Inflammatory macrophage treated with lipopolysaccharide for 1 hour (primary cell): ENCODE data around the gene MTERF2.
"Not testable (repeated sequence)": the region's sequence is repeated elsewhere in the genome, so short reads cannot be mapped to it uniquely, and the experiment has no call there.

Experiments
- DNase-seq, 2 donors: peaks; one replicate each; pipeline ENCODE4 v3.0.0-alpha.2; 2020 to 2022

MTERF2 gene, protein sequence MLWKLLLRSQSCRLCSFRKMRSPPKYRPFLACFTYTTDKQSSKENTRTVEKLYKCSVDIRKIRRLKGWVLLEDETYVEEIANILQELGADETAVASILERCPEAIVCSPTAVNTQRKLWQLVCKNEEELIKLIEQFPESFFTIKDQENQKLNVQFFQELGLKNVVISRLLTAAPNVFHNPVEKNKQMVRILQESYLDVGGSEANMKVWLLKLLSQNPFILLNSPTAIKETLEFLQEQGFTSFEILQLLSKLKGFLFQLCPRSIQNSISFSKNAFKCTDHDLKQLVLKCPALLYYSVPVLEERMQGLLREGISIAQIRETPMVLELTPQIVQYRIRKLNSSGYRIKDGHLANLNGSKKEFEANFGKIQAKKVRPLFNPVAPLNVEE

GRCh38 chr12:106986625-106987389 lies at the start of gene MTERF2:
Gene MTERF2 (minus strand): TSS chr12:106987146. CDS start chr12:106978714, 8,432 bp downstream.
- DNase-seq: peak; percentile 88 to 89

GRCh38 chr12:107035733-107036132 lies 48.8 kb upstream of the MTERF2 start:
- peak; percentile 16 to 21 for DNase-seq

DNA sequence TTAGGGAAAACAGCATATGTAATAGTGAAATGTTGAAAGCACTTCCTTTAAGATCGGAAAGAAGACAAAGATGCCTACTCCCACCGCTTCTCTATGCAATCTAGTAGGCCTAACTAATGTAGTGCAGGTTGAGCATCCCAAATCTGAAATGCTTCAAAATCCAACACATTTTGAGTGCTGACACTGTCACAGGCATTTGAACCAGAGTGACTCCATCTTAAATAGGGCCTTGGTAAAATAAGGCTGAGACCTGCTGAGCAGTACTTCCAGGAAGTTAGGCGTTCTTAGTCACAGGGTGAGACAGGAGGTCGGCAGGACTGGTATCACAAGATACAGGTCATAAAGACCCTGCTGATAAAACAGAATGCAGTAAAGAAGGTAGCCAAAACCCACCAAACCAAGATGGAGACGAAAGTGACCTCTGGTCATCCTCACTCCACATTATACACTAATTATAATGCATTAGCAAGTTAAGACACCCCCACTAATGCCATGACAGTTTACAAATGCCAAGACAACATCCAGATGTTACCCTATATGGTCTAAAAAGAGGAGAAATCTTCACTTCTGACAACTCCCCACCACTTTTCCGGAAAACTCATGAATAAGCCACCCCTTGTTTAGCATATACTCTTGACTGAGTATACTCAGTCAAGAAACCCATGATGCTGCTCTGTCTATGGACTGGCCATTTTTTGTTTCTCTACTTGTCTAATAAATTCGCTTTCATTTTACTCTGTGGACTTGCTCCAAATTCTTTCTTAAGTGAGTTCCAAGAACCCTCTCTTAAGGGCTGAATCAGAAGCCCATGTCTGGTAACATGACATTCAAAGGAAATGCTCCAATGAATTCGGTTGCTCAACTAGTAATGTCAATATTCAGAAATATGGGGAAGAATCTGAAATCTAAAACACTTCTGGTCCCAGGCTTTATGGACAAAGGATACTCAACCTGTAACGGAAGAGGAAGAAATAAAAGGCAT lies 47.1 kb upstream of the MTERF2 start:
- DNase-seq: no peak

DNA sequence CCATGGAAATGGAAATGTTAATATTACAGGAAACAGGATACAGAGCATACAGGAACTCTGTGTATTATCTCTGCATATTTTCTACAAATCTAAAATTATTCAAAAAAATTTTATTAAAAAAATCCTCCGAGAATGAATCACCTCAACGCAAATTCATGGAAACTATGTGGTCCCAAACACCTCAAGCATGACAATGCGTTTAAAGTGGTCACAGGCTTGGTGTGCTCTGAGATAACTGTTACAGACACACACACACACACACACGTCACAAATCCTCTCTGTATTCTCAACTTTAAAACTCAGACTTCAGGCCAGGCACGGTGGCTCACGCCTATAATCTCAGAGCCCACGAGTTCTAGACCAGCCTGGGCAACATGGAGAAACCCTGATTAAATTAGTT lies 45.3 kb upstream of the MTERF2 start:
- no peak for DNase-seq

DNA sequence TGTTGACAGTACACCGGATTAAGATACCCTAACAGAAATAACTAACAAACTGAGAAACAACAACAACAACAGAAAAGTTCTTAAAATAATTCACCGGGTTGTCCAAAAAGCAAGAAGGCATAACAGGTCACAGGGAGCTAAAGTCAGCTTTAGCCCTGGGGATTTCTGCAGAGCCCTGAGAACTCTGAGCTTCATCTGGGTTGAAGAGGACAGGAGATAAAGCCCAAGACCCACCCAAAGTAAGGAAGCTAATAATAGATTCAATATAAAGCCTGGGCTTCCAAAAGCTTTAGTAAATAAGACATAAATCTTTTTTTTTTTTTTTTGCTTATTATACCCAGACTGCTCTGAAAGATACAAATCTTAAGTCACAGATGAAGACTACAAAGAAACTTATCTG lies 44.1 kb upstream of the MTERF2 start:
- DNase-seq: no peak

DNA sequence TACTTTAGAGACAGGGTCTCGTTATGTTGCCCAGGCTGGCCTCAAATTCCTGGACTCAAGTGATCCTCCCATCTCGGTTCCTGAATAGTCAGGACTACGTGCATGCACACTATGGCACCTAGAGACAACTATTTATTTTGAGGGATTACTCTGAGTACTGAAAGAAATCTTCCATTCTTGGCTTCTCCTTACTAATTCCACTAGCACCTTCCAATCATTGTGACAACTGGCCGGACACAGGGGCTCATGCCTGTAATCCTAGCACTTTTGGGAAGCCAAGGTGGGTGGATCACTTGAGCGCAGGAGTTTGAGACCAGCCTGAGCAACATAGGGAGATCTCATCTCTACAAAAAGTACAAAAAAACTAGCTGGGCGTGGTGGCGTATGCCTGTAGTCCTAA lies 42.1 kb upstream of the MTERF2 start:
- DNase-seq: no peak

- DNase-seq: peak; percentile 20 to 43
These were observed 40.7 kb upstream of the MTERF2 start for GRCh38 chr12:107027636-107028053.

GRCh38 chr12:107026806-107027635 lies 40.1 kb upstream of the MTERF2 start:
- DNase-seq: no peak

DNA sequence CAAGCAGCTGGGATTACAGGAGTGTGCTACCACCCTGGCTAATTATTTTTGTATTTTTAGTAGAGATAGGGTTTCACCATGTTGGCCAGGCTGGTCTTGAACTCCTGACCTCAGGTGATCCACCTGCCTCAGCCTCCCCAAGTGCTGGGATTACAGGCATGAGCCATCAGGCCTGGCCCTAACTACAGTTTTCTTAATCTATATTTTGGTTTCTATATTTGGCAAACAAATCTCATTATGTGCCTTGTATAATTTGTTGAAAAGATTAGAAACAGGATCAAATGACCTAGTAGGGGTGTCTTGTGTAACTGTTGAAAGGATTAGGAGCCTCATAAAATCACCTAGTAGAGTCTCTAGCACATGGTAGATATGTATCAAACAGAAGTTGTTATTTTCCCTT lies 39.4 kb upstream of the MTERF2 start:
- DNase-seq: not testable (repeated sequence)

- no peak for DNase-seq
These were observed 38.7 kb upstream of the MTERF2 start for GRCh38 chr12:107025671-107026070.

GRCh38 chr12:107019546-107019945 lies 32.6 kb upstream of the MTERF2 start:
- no peak for DNase-seq

GRCh38 chr12:107017042-107017441 lies 30.1 kb upstream of the MTERF2 start:
- no peak for DNase-seq

DNA sequence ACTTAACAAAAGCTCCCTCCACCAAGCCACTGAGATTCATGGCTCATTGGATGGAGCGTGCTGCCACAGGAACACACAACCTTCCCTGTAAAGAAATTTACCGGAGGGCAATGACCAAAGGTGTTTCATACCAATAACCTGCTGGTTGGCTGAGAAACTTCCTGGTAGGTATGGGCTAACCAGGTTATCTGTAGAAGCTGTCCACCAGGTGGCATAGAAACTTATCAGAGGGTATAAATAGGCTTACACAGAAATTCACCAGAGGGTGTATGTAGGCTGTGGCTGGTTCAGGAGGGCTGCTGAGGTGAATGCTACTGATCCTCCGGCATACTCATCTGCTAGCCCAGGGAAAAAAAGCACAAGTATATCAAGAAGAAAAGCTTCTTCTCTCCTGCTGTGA lies 27.1 kb upstream of the MTERF2 start:
- DNase-seq: no peak

- DNase-seq: no peak
These were observed 25.9 kb upstream of the MTERF2 start for GRCh38 chr12:107012736-107013425.

- no peak for DNase-seq
These were observed 24.6 kb upstream of the MTERF2 start for GRCh38 chr12:107011519-107011918.

DNA sequence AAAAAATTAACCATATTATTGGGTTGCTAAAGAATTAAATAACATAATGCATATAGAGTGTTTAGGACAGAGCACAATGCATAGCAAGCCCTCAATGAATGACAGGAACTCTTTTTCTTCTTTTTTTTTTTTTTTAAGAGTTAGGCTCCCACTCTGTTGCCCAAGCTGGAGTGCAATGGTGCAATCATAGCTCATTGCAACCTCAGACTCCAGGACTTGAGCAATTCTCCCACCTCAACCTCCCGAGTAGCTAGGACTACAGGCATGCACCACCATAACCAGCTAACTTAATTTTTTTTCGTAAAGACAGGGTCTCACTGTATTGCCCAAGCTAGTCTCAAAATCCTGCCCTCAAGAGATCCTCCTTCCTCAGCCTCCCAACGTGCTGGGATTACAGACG lies 20.5 kb upstream of the MTERF2 start:
- peak in 1 of 2 donors; percentile 9 for DNase-seq

- DNase-seq: peak in 1 of 2 donors; percentile 10
These were observed 15.7 kb upstream of the MTERF2 start for GRCh38 chr12:107002665-107003064.

GRCh38 chr12:106999446-106999845 lies 12.5 kb upstream of the MTERF2 start:
- no peak for DNase-seq

- DNase-seq: no peak
These were observed 11.0 kb upstream of the MTERF2 start for GRCh38 chr12:106997916-106998315.

- not testable (repeated sequence) for DNase-seq
These were observed 9.2 kb upstream of the MTERF2 start for GRCh38 chr12:106996102-106996501.

DNA sequence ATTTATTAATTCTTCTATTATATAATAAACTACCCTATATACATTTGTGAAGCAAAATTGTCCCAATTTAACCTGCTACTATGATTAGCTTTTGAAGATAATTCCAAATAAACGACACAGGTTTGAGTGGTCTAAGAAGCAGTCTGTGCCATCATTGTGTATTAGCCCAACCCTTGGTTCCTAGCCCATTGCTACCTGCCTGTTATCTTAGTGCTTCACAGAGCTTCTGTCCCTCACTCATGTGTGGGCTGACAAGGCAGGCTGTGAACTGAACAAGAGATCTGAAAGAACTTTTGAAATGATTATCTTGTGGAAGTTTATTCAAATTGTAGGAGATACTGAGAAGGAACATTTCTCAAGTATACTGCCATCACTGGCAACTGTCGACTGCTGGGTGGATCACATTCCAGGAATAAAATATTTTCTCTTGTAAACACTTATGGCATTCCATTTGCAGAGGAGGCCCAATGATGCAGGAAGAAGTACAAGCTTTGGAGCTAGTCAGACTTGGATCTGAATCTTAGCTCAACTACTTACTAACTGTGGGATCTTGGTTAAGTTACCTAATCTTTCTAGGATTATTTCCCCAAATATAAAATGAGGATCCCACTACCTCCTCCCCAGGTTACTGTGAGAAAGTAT lies 7.8 kb upstream of the MTERF2 start:
- DNase-seq: no peak
